GM10266 (cell line): ENCODE measurements around the gene MAJIN.

Experiments used
- DNase-seq: peaks from one replicate; pipeline ENCODE4 v3.0.0; 2012; ENCODE audit errors: extremely low spot score
- CTCF ChIP-seq: IDR thresholded peaks from 2 replicates; pipeline ENCODE4 v1.5.1; 2012; ENCODE audit warnings: mild to moderate bottlenecking, low read depth; ENCODE audit not compliant: control insufficient read depth, insufficient read depth; ENCODE audit errors: missing control alignments

The MAJIN gene

DNA sequence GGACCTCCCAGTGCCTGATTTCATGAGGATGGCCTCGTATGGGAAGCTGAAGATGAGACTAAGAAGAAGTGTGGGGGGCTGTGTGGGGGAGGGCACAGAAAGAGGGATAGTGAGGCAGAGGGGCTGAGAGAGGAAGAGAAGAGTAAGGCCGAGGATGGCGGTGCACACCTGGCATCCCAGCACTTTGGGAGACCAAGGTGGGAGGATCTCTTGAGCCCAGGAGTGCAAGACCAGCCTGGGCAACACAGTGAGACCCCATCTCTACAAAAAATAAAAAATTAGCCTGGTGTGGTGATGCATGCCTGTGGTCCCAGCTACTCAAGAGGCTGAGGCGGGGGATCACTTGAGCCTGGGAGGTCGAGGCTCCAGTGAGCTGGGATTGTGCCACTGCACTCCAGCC, 80.0 kb downstream of the MAJIN start:
- TF ChIP-seq CTCF: no peak
- DNase-seq: no peak

GRCh38 chr11:64891215-64891848, 80.6 kb downstream of the MAJIN start:
- TF ChIP-seq CTCF: no peak
- no peak for DNase-seq

DNA sequence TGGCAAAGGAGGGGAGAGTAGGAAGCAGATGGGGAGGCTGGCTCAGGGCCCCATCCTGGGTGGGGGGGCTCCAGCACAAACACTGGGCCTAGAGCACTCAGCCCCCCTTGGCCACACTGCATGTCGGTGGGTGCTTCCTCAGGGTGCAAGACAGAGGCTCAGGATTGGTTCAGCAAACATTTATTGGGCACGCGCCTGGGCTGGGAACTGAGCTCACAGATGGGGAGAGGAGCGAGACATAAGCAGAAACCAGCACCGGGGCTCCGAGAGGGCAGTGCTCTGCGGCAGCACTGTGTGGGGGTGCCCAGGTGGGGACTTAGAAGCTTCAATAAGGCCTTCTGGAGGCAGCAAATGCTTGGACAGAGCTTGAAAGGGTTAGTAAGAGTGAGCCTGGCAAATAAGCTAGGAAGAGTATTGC, 81.4 kb downstream of the MAJIN start:
- no peak for DNase-seq
- no peak for TF ChIP-seq CTCF

- DNase-seq: no peak
- no peak for TF ChIP-seq CTCF
Measured at GRCh38 chr11:64888729-64889511, 83.0 kb downstream of the MAJIN start.

- no peak for TF ChIP-seq CTCF
- no peak for DNase-seq
Measured at GRCh38 chr11:64888406-64888728, 83.5 kb downstream of the MAJIN start.
